ENCODE measurements around the gene MITF.
"Not testable (repeated sequence)": the region's sequence is repeated elsewhere in the genome, so short reads cannot be mapped to it uniquely, and the experiment has no call there.

The MITF gene

DNA sequence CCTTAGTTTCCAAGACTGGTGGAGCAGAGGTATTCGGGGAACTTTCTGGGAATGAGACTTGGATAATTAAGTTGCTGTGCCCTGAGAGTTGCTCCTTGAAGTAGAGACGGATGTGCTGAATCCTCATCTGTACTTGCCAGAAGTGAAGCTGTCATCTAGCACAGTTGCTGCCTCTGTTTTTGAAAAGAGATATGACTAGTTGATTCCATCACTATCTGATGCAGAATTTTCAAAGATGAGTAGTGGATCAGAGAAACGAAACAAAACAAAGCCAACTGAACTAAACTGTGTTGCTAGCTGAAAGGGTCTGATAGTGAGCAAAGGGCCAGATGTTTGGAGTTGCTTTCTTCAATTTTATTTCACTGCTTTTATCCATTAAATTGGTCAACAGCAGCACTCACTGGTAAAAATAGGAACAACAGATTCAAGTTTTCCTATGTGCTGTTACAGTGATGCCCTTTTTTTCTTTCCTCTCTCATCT lies 52.7 kb downstream of the MITF start:
- DNase-seq: no peak

GRCh38 chr3:69796126-69796525 lies 56.9 kb downstream of the MITF start:
- not testable (repeated sequence) for DNase-seq

DNA sequence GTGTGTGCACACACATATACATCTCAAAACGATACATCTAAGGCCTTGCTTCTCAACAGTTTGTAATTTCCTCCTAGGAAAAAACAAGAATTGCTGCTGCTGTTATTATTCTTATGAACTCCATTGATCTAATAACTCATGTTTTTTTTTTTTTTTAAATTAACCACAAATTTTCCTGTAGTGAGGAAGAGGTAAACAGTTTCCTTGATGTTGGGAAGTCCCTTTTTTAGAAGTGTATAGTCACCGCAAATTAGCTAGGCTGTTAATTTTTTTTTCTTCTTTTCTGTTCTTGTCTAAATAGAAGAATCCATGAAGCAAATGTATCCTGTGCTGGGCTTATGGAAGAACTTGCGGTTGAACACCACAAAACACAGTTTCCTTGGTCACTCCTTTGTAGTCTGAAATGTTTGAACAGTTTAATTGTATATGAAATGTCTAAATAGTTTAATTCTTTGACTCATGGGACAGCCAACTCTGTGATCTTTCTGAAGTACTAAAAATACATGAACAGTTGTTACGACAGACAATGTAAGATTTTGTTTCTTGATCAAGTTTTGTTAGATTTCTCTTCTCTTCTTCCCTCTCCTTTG lies 64.5 kb downstream of the MITF start:
- DNase-seq: no peak

DNA sequence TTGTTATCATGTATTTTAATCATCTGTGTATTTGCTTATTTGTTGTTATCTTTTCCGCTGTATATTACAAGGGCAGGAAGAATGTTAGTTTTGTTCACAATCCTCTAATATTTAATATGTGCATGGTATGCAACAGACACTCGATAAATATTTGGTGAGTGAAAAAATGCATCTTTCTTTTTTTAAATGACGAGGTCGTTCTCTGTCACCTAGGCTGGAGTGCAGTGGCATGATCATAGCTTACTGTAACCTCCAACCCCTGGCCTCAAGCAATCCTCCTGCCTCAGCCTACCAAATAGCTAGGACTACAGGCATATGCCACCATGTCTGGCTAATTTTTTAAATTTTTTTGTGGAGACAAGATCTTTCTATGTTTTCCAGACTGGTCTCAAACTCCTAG lies 66.2 kb downstream of the MITF start:
- no peak for DNase-seq

GRCh38 chr3:69806735-69807438 lies 67.6 kb downstream of the MITF start:
- DNase-seq: no peak

- no peak for DNase-seq
These were observed 68.4 kb downstream of the MITF start for GRCh38 chr3:69807674-69808073.

DNA sequence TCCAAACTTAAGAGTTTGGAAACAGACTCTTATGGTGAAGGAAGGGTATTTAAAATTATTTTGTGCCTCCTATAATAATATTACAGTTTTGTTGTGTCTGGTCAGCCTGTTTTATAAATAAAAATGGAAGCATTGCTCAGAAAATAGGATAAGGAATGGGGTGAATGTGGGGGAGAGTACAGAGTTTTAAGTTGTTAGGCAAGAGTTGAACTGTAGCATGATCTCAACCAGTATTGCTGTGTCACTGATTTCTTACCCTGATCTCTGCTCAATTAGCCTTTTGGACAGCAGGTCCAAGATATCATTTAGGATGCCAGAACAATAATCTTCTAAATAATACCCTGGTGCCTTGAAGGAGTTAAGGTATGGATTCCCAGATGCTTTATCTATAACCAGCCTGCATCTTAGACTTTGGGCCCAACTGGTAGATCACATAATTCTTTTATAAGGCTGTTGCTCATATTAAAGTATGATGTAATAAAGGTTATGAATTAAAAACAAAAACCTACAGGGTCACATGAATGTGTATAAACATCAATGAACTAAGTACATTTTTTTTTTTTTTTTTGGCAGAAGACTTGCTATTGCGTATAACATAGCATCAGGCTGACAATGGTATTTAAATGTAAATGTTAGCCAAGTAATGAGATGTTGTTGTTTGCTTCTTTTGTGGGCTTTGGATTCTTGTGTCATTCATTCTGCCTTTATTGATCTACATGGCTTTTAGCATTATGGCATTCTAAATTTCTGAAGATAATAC lies 70.0 kb downstream of the MITF start:
- DNase-seq: no peak

DNA sequence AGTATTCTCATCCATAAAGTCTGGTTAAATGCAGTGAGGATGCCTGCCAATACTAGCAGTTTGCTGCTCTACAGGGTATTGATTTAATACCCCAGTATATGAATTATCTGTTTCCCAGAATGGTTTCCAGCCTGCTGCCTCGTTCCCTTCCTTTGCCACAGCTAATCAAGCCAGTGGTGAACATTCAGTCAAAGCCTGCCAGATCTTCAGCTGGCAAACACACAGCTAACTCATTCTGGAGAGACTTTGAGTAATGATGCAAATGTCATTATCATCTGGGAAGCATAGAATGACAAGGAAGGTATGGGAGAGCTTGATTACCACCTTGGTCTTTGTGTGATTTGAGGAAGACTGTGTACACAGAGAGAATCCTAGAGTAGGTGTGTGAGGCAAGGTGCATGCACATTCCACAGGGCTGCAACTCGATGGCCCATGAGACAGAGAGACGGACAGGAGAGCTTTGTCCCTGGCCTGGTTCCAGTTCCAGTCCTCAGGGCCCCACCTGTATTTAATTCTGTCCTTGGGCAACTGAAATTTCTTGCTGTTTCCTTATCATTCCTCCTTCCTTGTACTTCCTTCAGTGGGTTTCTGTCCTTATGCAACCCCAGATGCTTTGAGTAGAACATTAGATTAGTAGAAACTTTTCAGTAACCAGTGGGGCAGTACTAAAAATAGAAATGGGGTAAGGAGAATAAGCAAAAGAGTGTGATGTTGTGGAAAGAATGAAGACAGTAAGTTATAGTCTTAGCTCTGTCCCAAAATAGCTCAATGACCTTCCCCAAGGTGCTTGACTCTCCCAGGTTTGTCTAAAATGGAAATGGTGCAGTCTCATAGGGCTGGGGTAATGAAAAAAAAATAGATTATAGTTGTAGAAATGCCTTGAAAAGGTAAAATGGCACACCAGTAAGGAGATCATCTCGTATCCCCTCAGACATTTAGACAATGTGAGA lies 72.5 kb downstream of the MITF start:
- DNase-seq: no peak

DNA sequence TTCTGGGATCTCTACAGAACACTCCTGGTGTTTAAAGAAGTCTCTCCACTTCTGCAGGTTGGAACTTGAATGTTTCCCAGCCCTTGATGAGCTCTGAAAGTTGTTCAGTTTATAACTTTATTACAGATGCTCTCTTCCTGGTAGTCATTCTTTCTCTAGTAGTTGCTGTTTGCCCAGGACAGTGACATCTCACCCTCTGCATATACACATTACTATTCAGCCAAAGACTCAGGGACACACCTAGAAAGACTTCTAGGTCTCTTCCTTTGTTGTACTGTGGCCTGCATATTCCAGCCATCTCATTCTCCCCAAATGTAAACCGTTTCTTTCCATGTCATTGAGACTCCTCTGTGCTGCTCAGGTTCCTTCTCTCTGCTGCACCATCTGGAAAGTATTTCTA lies 76.7 kb downstream of the MITF start:
- DNase-seq: no peak

DNA sequence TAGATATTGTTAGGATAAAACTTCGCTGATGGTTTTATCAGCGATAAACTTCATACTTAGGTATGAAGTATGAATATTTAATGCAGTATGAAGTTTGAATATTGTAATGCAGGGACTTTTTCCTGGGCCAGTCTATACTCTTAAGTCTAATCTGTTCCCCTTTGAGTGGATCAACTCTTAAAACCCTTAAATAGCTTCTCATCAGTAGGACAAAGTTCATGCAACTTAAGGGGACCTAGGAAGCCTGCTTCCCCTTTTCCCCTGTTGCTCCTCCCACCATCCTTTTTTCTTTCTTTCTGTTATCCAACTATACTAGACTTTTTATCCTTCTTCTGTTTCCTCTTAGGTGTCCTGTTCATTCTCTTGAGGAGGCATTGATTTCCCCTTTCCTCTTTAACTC lies 78.7 kb downstream of the MITF start:
- DNase-seq: no peak

- no peak for DNase-seq
These were observed 80.0 kb downstream of the MITF start for GRCh38 chr3:69819282-69819681.

DNA sequence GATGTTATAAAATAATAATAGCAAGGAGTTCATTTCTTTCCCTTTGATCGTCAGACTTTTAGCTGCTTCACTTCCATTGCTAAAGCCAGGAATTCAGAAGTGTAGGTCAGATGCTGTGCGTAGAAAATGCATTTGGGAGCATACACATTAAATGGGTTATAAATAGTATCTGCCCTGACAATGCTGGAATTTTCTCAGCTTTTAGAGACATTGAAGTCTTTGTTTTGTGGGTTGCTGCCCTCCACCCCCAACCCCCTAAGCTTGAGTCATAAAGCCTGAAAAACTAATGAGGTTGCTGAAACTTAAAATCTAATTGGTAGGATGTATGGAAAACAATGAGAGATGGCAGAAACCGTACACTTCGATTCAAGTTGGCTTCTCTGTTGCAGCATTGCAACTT lies 81.9 kb downstream of the MITF start:
- no peak for DNase-seq

DNA sequence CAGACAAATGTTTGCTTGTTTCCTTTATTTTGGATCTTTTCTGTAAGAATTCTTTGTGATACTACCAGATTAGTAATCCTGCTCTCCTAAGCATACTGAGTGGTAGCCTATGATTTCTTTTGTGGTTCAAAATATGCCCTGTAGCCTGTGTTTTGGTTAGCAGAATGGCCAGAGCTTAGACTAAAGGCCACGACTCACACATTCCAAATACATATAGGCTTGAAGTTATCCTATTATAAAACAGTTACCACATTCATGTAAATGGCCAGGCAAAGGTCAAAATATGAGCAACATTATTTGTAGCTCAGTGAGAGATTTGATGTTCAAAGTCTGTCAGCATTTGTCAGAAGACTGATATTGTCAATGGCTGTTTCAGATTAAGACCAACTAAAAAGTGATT lies 84.5 kb downstream of the MITF start:
- no peak for DNase-seq

GRCh38 chr3:69825446-69825845 lies 86.2 kb downstream of the MITF start:
- no peak for DNase-seq

DNA sequence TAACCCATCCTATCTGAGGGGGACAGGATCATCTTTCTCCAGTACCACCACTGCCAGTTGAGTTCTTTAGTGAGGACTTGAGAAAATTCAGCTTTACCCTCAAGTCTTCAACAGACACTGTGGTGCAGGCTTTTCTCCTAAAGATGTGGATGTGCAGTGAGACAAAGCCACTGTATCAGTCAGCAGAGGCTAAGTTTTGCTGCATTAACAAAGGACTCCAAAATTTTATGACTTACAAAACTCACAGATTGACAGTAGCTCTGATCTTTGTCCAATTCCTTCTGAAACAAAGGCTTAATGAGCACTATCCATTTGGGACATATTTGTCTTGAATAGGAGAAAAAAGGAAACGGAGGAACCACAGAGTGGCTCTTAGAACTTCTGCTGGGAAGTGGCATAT lies 87.9 kb downstream of the MITF start:
- no peak for DNase-seq

GRCh38 chr3:69828817-69829216 lies 89.6 kb downstream of the MITF start:
- no peak for DNase-seq

- DNase-seq: no peak
These were observed 90.9 kb downstream of the MITF start for GRCh38 chr3:69830147-69830546.

GRCh38 chr3:69831737-69832136 lies 92.5 kb downstream of the MITF start:
- no peak for DNase-seq

GRCh38 chr3:69833591-69833990 lies 94.3 kb downstream of the MITF start:
- DNase-seq: no peak

DNA sequence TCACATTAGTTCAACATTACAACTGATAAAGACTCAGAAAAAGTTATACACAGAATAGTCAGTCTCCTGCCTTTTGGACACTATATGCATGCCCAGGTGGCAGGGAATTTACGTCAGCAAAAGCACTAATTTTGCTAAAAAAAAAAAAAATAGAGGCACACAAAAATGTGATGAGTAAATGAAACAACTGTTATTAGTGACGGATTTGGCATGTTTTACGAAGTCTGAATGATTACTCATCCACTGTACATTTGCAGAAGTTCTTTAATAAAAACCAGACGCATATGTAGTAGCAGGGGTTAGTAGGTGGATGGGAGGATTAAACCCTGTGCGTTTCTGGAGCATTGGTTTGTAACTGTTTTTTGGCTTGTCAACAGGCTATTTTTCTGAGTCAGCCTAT lies 99.0 kb downstream of the MITF start:
- no peak for DNase-seq

DNA sequence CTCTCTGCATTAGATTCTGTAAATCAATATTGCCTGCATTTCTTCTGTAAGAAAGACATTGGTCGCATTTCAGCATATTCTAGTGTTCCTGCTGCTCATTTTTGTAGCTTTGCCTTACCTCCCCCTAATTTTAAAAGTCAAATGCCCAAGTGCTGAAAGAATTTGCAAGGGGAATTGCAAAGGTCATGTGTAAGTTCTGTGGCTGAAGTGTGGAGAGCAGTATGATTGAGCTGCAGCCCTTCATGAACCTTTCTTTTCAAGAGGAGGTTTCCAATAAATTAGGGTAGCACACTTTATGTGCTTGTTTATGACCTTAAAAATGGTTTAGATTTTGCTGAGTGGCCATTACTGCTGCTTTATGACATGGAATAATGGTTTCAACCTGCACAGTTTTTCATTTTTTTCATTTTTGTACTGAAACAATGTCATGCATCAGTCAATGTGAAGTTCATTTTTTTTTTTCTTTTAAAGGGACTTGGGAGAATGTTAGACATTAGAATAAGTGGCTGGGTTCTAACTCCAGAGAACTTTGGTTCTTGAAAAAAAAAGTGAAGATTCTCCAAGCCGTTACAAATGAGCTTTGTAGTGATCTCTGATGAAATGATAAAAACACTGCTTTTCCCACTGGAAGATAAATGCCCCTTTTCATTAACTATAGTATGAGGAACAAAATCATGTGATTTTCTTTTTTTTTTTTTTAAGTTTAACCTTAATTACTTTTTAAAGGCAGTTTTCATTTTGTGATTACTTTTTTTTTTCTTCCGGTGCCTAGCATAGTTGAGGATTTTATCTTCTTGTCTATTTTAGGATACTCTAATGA lies 99.6 kb downstream of the MITF start:
- no peak for DNase-seq

GRCh38 chr3:69842351-69842750 lies 103.1 kb downstream of the MITF start:
- DNase-seq: no peak

Measured in CD4-positive, alpha-beta T cell treated with Interleukin-12 subunit alpha and Interleukin-12 subunit beta, for 1 hour (primary cell).